HAP-1 (cell line): ENCODE results near the gene PSMC2.
"Not testable (repeated sequence)": the region's sequence is repeated elsewhere in the genome, so short reads cannot be mapped to it uniquely, and the experiment has no call there.

ENCODE experiments used
- DNase-seq, 2 experiments: peaks; one replicate each; pipeline ENCODE4 v3.0.0-alpha.2; 2016 to 2020; ENCODE audit warnings: low spot score in 2 of 2
- H3K27me3 ChIP-seq: fragments of 250-450 bp; sonication (Bioruptor Pico); 2 replicates; pipeline ENCODE4 v1.5.1; 2020; ENCODE audit warnings: low read depth, mild to moderate bottlenecking, moderate library complexity
- H3K36me3 ChIP-seq: fragments of 250-450 bp; sonication (Bioruptor Pico); replicated peaks from 2 replicates; pipeline ENCODE4 v1.5.1; 2020; ENCODE audit warnings: mild to moderate bottlenecking
- H3K4me1 ChIP-seq: fragments of 250-450 bp; sonication (Bioruptor Pico); 2 replicates; pipeline ENCODE4 v1.5.1; 2020; ENCODE audit warnings: mild to moderate bottlenecking
- H3K4me3 ChIP-seq: fragments of 250-450 bp; sonication (Bioruptor Pico); 2 replicates; pipeline ENCODE4 v1.5.1; 2020; ENCODE audit warnings: mild to moderate bottlenecking, moderate library complexity
- H3K9me3 ChIP-seq: fragments of 250-450 bp; sonication (Bioruptor Pico); 2 replicates; pipeline ENCODE4 v1.5.1; 2020; ENCODE audit warnings: mild to moderate bottlenecking, moderate library complexity
- in situ Hi-C: fragments of 300-500 bp; cut with MboI; formaldehyde crosslinking; loops from 3 replicates; pipeline ENCODE4 v1.14.3; 2020; ENCODE audit warnings: low sequenced_read_pairs, inconsistent platforms, mixed read lengths

PSMC2 gene

DNA sequence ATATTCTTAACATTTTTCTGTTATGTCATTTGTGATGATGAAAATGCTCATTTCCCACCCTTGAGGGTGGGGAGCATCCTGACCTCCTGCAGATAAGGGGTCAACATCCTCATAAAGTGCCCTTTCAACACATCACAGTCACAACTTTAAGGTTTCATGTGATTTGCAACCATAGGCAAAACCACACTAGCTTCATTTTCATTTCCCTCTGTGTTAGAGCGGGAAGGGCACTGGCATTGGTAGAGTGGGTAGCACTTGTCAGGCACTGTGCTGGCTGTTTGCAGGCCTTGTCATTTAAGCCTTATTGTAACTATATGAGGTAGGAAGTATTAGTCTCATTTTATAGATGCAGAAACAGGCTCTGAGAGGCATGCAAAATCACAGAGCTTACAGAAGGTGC is 39.8 kb downstream of the PSMC2 start:
- Histone ChIP-seq H3K9me3 (no peaks in the 10 kb centered on the region), H3K27me3 (peaks cover 10% of the 10 kb centered on the region), H3K4me3 (no peak overlapping the region), H3K36me3 (no peaks in the 10 kb centered on the region), H3K4me1 (no peaks in the 10 kb centered on the region)
- in situ Hi-C loops = no loop called here
- no peak for DNase-seq

DNA sequence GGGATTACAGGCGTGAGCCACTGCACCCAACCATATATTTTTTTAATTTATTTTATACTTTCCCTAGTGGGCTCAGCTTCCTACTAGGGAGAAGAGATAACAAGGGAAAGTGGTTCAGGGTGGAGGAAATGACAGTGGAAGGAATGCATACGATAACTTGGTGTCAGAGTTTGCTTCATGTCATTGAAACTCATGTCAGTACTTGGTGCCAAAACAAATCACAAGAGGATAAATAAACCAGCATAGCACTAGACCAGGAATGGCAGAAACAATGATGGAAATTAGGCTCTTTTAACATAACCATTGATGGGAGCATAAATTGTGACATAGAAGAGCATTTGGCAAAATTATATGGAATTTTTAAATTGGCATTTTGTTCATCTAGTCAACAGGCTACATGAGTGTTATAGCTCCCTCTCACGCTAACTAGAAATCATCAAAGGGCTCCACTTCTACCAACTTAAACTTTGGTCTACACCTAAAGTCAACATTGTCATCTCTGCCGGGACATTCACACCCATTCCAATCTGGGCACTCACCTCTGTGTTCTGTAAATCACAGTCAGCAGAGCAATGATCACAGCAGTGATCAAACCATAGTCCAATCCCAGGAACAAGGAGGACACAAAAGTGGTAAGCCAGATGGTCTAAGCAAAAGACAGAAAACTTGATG is 41.2 kb downstream of the PSMC2 start:
- peaks cover 10% of the 10 kb centered on the region for H3K27me3 ChIP-seq
- H3K4me1 ChIP-seq = no peaks in the 10 kb centered on the region
- in situ Hi-C loops = no loop called here
- no peak for DNase-seq
- no peaks in the 10 kb centered on the region for H3K9me3 ChIP-seq
- no peak overlapping the region for H3K4me3 ChIP-seq
- H3K36me3 ChIP-seq = no peaks in the 10 kb centered on the region

DNA sequence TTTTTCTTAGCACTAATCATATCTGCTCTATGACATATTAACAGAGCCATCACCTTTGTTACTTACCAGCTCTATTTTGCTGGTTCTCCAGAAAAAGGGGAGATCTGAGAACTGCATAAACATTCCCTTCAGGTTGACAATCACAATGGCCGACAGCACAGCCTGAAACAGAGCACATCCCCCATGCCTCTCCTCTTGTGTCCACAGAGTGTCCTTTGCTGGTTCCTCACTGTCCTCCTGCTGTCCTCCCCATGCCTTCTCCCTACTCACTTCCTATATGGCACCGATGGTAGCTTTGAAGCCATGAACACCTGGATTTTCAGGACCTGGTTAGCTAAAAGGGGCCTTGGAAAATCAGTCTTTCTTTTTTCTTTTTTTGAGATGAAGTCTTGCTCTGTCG is 41.8 kb downstream of the PSMC2 start:
- in situ Hi-C loops = no loop called here
- no peaks in the 10 kb centered on the region for H3K36me3 ChIP-seq
- H3K4me3 ChIP-seq = no peak overlapping the region
- DNase-seq = no peak
- H3K27me3 ChIP-seq = peaks cover 10% of the 10 kb centered on the region
- no peaks in the 10 kb centered on the region for H3K4me1 ChIP-seq
- no peaks in the 10 kb centered on the region for H3K9me3 ChIP-seq

DNA sequence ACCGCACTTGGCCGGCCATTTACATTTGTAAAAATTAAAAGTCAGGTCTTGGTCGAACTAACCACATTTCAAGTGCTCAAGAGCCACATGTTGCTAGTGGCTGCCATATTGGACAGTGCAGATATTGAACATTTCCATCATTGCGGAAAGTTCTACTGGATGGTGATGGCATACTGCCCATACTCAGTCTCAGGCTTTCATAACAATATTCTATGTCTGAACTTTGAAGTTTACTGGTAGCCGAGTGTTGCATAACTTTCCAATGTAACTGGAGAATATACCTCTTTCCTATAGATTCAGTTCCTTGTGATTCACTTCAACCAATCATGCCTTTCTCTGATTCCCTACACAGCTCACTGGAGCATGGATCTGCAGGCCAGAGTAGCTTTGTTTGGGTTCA is 43.7 kb downstream of the PSMC2 start:
- Histone ChIP-seq H3K4me3 (no peak overlapping the region), H3K9me3 (no peaks in the 10 kb centered on the region), H3K4me1 (no peaks in the 10 kb centered on the region), H3K27me3 (peaks cover 10% of the 10 kb centered on the region), H3K36me3 (no peaks in the 10 kb centered on the region)
- in situ Hi-C loops = no loop called here
- DNase-seq = no peak

DNA sequence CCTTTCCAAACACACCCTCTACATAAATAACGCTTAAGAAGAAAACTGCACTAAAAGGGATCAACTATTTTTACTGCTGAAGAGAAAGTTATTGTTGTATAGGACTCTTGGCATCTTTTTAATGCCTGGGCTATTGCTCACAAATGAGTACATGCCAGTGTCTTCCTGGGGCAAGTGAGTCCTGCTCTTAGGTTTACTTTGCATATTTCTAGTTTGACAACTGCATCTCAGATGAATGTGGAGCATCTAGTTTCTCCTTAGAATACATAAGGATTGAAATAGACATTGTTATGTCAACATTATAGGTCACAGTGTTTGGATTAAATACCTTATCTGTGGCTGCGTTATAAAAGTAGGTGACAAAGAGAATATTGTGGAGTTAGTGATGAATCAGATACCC is 44.5 kb downstream of the PSMC2 start:
- no peak overlapping the region for H3K4me3 ChIP-seq
- in situ Hi-C loops = no loop called here
- peaks cover 10% of the 10 kb centered on the region for H3K27me3 ChIP-seq
- H3K36me3 ChIP-seq = no peaks in the 10 kb centered on the region
- no peaks in the 10 kb centered on the region for H3K4me1 ChIP-seq
- H3K9me3 ChIP-seq = no peaks in the 10 kb centered on the region
- DNase-seq = no peak

DNA sequence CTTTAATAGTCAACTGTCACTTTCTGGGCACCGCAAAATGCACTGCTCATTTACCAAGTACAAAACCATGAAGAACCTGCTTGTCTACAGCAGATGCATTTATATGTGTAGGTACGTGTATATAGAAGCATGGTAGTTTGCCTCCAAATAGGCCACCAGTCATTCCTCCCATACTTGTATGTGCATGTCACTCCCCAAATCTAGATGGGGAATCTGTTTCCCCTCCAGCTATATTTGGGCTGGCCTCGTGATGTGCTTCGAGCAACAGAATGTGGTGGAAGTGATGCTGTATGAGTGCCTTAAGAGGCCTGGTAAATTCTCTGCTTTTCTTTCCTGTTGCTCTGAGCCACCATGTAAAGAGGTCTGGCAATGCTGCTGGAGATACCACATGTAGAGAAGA is 47.1 kb downstream of the PSMC2 start:
- no peaks in the 10 kb centered on the region for H3K36me3 ChIP-seq
- H3K27me3 ChIP-seq = peaks cover 6% of the 10 kb centered on the region; the same call in 1 of the 2 replicates
- H3K4me1 ChIP-seq = no peaks in the 10 kb centered on the region
- H3K9me3 ChIP-seq = no peaks in the 10 kb centered on the region
- DNase-seq = no peak
- in situ Hi-C loops = no loop called here
- H3K4me3 ChIP-seq = no peak overlapping the region

DNA sequence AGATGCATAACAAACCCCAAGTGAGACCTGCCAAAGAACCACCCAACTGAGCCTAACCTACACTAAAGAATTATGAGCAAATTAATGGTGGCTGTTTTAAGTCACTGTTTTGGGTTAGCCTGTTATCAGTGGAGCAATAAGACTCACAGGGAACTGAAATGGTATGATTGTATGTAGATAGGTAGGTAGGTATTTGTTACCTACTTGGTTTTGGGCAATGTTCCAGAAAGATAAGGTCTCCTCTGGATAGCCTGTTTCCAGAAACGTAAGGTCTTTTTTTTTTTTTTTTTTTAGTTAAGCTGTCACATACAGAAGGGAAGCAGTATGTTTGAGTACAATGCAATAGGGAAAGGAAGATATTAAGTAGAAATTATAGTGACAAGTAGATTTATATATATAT is 47.6 kb downstream of the PSMC2 start:
- no peak overlapping the region for H3K4me3 ChIP-seq
- DNase-seq = no peak
- no peaks in the 10 kb centered on the region for H3K4me1 ChIP-seq
- H3K9me3 ChIP-seq = no peaks in the 10 kb centered on the region
- 0 out of 2 replicates have a peak, but pooled peaks cover 2% of the 10 kb centered on the region for H3K27me3 ChIP-seq
- in situ Hi-C loops = no loop called here
- no peaks in the 10 kb centered on the region for H3K36me3 ChIP-seq

DNA sequence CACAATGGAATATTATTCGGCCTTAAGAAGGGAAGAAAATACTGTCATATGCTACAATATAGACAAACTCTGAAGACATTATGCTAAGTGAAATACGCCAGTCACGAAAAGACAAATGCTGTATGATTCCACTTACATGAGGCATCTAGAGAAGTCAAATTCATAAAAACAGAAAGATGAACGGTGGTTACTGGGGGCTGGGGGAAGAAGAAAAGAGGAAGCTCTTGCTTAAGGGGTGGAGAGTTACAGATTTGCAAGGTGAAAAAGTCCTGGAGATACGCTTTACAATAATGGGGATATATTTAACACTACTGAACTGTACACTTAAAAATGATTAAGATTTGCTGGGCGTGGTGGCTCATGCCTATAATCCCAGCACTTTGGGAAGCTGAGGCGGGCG is 49.0 kb downstream of the PSMC2 start:
- in situ Hi-C loops = no loop called here
- no peak for DNase-seq

DNA sequence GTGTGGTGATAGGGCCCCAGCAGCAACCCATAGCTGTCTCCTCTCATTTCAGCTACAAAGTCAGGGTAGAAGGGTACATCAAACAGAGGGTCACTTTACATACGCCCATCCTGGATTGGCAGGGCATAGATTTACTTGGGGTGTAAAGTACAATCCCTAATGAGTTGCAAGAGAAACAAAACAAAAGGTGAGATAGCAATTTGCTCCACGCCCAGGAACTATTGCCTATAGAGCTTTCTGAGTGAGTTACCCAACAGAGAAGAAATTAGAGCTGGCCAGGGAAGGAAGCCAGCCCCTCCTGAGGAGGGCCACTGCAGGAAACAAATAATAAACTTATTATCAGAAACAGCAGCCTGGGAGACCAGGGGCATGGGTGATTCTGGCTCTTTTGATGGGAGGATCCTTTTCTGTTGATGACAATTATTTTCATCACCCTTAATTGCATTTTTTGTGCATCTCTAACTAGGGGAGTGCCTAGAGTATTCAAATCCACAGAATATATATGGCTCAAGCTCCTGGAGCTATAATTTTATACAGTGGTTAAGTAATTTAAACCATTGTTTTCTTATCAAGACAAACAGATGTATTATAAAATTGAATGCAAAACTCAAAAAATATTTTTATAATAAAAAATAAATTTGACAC is 51.2 kb downstream of the PSMC2 start:
- no peaks in the 10 kb centered on the region for H3K9me3 ChIP-seq
- H3K27me3 ChIP-seq = no peaks in the 10 kb centered on the region; the same call in 1 of the 2 replicates
- no peaks in the 10 kb centered on the region for H3K4me1 ChIP-seq
- H3K4me3 ChIP-seq = no peak overlapping the region
- H3K36me3 ChIP-seq = no peaks in the 10 kb centered on the region
- in situ Hi-C loops = no loop called here
- DNase-seq = no peak

More for the DNA sequence above, 49.0 kb downstream of the PSMC2 start:
- H3K4me3 ChIP-seq = no peak overlapping the region
- no peaks in the 10 kb centered on the region for H3K4me1 ChIP-seq
- H3K36me3 ChIP-seq = no peaks in the 10 kb centered on the region
- no peaks in the 10 kb centered on the region for H3K9me3 ChIP-seq
- H3K27me3 ChIP-seq = no peaks in the 10 kb centered on the region

DNA sequence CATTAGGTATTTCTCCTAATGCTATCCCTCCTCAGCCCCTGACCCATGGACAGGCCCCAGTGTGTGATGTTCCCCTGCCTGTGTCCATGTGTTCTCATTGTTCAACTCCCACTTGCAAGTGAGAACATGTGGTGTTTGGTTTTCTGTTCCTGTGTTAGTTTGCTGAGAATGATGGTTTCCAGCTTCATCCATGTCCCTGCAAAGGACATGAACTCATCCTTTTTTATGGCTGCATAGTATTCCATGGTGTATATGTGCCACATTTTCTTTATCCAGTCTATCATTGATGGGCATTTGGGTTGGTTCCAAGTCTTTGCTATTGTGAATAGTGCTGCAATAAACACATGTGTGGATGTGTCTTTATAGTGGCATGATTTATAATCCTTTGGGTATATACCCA is 52.2 kb downstream of the PSMC2 start:
- H3K9me3 ChIP-seq, H3K36me3 ChIP-seq, H3K4me1 ChIP-seq, H3K4me3 ChIP-seq, DNase-seq, H3K27me3 ChIP-seq, in situ Hi-C loops: not testable (repeated sequence)

DNA sequence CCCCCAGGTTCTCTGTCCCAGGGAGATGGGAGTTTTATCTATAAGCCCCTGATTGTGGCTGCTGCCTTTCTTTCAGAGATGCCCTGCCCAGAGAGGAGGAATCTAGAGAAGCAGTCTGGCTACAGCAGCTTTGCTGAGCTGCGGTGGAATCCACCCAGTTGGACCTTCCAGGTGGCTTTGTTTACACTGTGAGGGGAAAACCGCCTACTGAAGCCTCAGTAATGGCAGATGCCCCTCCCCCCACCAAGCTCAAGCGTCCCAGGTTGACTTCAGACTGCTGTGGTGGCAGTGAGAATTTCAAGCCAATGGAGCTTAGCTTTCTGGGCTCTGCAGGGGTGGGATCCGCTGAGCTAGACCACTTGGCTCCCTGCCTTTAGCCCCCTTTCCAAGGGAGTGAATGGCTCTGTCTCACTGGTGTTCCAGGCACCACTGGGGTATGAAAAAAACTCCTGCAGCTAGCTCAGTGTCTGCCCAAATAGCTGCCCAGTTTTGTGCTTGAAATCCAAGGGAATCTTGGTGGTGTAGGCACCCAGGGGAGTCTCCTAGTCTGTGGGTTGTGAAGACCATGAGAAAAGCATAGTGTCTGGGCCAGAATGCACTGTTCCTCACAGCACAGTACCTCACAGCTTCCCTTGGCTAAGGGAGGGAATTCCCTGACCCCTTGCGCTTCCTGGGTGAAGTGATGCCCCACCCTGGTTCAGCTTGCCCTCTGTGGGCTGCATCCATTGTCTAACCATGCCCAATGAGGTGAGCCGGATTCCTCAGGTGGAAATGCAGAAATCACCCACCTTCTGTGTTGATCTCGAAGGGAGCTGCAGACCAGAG is 58.6 kb downstream of the PSMC2 start:
- peaks cover 11% of the 10 kb centered on the region for H3K27me3 ChIP-seq
- H3K36me3 ChIP-seq, in situ Hi-C loops, DNase-seq, H3K4me1 ChIP-seq, H3K9me3 ChIP-seq, H3K4me3 ChIP-seq: not testable (repeated sequence)

DNA sequence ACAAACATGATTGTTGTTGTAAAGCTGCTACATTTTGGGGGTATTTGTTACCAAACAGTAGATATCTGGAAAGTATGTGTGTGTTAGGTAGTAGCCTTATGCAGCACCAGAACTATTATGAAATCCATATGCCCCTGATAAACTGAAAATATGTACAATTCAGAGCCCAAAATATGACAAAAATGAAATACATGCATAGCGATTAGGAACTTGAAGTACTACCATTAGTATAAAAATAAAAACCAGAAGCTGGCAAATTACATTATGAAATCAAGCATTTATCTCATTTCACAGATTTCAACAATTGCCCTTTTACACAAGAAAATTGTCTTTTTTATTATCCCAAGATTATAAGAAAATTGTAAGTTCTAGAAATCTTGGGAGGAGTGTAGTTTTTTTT is 64.7 kb downstream of the PSMC2 start:
- H3K4me3 ChIP-seq = no peak overlapping the region
- H3K27me3 ChIP-seq = 0 out of 2 replicates have a peak, but pooled peaks cover 2% of the 10 kb centered on the region
- DNase-seq = no peak
- no peaks in the 10 kb centered on the region for H3K9me3 ChIP-seq
- no peaks in the 10 kb centered on the region for H3K4me1 ChIP-seq
- in situ Hi-C loops = no loop called here
- no peaks in the 10 kb centered on the region for H3K36me3 ChIP-seq

DNA sequence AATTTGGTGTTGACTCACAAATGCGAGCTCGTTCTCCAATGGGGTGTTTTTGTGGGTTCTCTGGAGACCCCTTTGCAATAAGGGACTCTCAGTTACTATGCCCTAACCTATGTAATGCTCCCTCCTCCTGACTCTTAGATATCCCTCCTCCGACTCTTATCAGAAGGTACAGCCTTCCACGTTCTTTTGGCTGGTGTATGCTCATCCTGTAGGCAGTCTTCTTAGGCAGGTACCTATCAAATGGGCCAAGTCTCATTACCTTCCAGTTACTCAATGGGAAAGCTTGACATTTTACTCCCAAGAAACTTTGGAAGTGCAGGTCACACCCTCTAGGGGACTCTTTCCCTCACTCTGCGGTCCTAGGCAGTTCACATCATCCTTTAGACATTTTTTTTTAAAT is 66.0 kb downstream of the PSMC2 start:
- H3K4me3 ChIP-seq = no peak overlapping the region
- 0 out of 2 replicates have a peak, but pooled peaks cover 2% of the 10 kb centered on the region for H3K27me3 ChIP-seq
- in situ Hi-C loops = no loop called here
- DNase-seq = no peak
- H3K9me3 ChIP-seq = no peaks in the 10 kb centered on the region
- H3K36me3 ChIP-seq = no peaks in the 10 kb centered on the region
- no peaks in the 10 kb centered on the region for H3K4me1 ChIP-seq

DNA sequence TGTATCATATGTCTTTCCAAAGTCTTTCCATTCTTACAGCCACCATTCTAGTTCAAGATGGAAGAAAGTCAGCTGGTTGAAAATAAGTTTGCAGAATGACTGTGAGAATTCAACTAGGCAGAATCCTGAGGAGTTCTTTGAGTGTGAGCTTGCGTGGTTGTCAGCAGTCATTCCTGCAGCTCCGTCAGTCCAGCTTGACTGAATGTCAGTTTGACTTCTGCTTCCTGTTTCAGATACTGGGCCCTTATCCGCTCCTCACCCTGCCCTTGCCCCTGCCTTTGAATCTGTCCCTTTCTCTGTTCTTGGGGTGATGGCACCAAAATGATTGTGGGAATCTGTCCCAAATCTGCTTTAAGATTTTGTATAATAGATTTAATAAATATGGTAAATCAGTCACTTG is 70.8 kb downstream of the PSMC2 start:
- in situ Hi-C loops = no loop called here
- Histone ChIP-seq H3K4me3 (no peak overlapping the region), H3K36me3 (no peaks in the 10 kb centered on the region), H3K27me3 (0 out of 2 replicates have a peak, but pooled peaks cover 2% of the 10 kb centered on the region), H3K9me3 (no peaks in the 10 kb centered on the region), H3K4me1 (no peaks in the 10 kb centered on the region)
- no peak for DNase-seq
